MCF 10A (cell line): Measurements from ENCODE around the gene SPRR2D. TPM values are rescaled to one million over a fixed set of nuclear protein-coding genes. Genes with fewer than 3 reads are reported as not detected.

Source experiments
- BruUV-seq: library from RNA; stranded (reverse); fragments of 400-500 nt; replicated peaks from 2 replicates; lab custom pipeline; 2021; lab: Mats Ljungman, UMichigan
- CTCF ChIA-PET: fragments of 300-600 bp; sonication (Branson Sonifier 250); formaldehyde crosslinking; extraction: SDS; loops from one replicate; lab custom pipeline; 2021; ENCODE audit warnings: antibody characterized with exemption, inconsistent platforms; lab: Yijun Ruan, JAX
- POLR2A ChIA-PET: fragments of 300-600, 350-650 bp; sonication (Branson Sonifier 250); formaldehyde crosslinking; extraction: SDS; loops from one replicate; lab custom pipeline; 2020; ENCODE audit warnings: antibody characterized with exemption, inconsistent platforms; lab: Yijun Ruan, JAX
- DNase-seq: peaks from one replicate; pipeline ENCODE4 v3.0.0-alpha.2; 2018; ENCODE audit not compliant: unreplicated experiment
- H3K27ac Mint-ChIP-seq: one replicate; pipeline ENCODE4 v1.8.0; 2022; ENCODE audit warnings: mild to moderate bottlenecking, low read depth, mixed read lengths; ENCODE audit not compliant: unreplicated experiment
- H3K27me3 Mint-ChIP-seq: one replicate; pipeline ENCODE4 v1.8.0; 2022; ENCODE audit warnings: mixed read lengths; ENCODE audit not compliant: insufficient read depth, unreplicated experiment
- H3K36me3 Mint-ChIP-seq: one replicate; pipeline ENCODE4 v1.8.0; 2022; ENCODE audit warnings: mild to moderate bottlenecking, moderate library complexity, mixed read lengths; ENCODE audit not compliant: insufficient read depth, unreplicated experiment
- H3K4me1 Mint-ChIP-seq: one replicate; pipeline ENCODE4 v1.8.0; 2022; ENCODE audit warnings: mixed read lengths; ENCODE audit not compliant: insufficient read depth, unreplicated experiment
- H3K4me3 Mint-ChIP-seq: one replicate; pipeline ENCODE4 v1.8.0; 2022; ENCODE audit warnings: mild to moderate bottlenecking, moderate library complexity, mixed read lengths; ENCODE audit not compliant: unreplicated experiment
- H3K9me3 Mint-ChIP-seq: one replicate; pipeline ENCODE4 v1.8.0; 2022; ENCODE audit warnings: mixed read lengths; ENCODE audit not compliant: unreplicated experiment
- intact Hi-C: fragments of 100-400 bp; cut with micrococcal nuclease; formaldehyde crosslinking; loops from 2 replicates; pipeline ENCODE4 v1.14.1; 2022
- total RNA-seq: library from RNA; stranded (reverse); gene quantifications from 2 replicates; pipeline ENCODE4 v1.2.3, GENCODE V29; 2022
- TF ChIP-seq, protein P1 (sequence below): fragments of 200-600 bp; IDR thresholded peaks from one replicate; pipeline ENCODE4 v1.8.0; 2022; ENCODE audit warnings: antibody characterized with exemption, mild to moderate bottlenecking; ENCODE audit not compliant: unreplicated experiment

Gene SPRR2D
- total RNA-seq, 1 experiment from 2014 or later: 430 TPM

GRCh38 chr1:152996633-152997400 lies 44.1 kb downstream of the SPRR2D start:
- Mint-ChIP-seq H3K9me3 (peaks cover 8% of the 10 kb centered on the region), H3K27ac (no peak overlapping the region), H3K4me1 (peaks cover 16% of the 10 kb centered on the region), H3K4me3 (no peak overlapping the region), H3K36me3 (no peaks in the 10 kb centered on the region), H3K27me3 (no peaks in the 10 kb centered on the region)
- ChIA-PET CTCF (interaction anchor here (0.7 to 1.5 kb wide), 2 partner anchors 125 to 183 kb away, joined by 4 read pairs; no protein-coding TSS in a partner anchor), POLR2A (interaction anchor here (1.0 to 1.6 kb wide), 2 partner anchors 13 to 64 kb away, joined by 3 to 4 read pairs; no protein-coding TSS in a partner anchor)
- no TSS peak for BruUV-seq
- intact Hi-C loops: no loop called here
- DNase-seq: no peak
- TF ChIP-seq, protein P1, sequence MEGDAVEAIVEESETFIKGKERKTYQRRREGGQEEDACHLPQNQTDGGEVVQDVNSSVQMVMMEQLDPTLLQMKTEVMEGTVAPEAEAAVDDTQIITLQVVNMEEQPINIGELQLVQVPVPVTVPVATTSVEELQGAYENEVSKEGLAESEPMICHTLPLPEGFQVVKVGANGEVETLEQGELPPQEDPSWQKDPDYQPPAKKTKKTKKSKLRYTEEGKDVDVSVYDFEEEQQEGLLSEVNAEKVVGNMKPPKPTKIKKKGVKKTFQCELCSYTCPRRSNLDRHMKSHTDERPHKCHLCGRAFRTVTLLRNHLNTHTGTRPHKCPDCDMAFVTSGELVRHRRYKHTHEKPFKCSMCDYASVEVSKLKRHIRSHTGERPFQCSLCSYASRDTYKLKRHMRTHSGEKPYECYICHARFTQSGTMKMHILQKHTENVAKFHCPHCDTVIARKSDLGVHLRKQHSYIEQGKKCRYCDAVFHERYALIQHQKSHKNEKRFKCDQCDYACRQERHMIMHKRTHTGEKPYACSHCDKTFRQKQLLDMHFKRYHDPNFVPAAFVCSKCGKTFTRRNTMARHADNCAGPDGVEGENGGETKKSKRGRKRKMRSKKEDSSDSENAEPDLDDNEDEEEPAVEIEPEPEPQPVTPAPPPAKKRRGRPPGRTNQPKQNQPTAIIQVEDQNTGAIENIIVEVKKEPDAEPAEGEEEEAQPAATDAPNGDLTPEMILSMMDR: no peak

DNA sequence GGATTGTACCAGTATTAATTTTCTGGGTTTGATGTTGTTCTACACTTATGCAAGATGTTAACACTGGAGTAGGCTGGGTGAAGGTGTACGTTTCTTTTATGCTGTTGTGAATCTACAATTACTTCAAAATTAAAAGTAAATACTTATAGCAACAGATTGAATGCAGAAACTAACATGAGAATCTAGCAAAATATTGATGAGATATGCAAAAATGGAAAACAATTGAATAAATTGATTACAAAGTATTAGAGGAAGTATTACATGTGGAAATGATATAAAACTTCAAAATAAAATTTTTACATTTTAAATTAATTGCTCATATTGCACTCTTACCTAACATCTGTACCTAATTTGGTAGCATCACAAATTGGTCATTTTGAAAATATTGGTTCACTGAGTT lies 45.1 kb downstream of the SPRR2D start:
- BruUV-seq: no TSS peak
- H3K27ac Mint-ChIP-seq: no peak overlapping the region
- TF ChIP-seq, protein P1: no peak
- ChIA-PET POLR2A (interaction anchor here (1.0 kb wide), 1 partner anchor 63 kb away, joined by 3 read pairs; no protein-coding TSS in a partner anchor), CTCF (interaction anchor here (1.5 kb wide), 1 partner anchor 124 kb away, joined by 4 read pairs; no protein-coding TSS in a partner anchor)
- DNase-seq: no peak
- H3K27me3 Mint-ChIP-seq: no peaks in the 10 kb centered on the region
- intact Hi-C loops: no loop called here
- peaks cover 8% of the 10 kb centered on the region for H3K9me3 Mint-ChIP-seq
- H3K4me1 Mint-ChIP-seq: peaks cover 16% of the 10 kb centered on the region
- H3K36me3 Mint-ChIP-seq: no peaks in the 10 kb centered on the region
- no peak overlapping the region for H3K4me3 Mint-ChIP-seq

- POLR2A ChIA-PET: no interaction called here
- Mint-ChIP-seq H3K4me3 (no peak overlapping the region), H3K36me3 (no peaks in the 10 kb centered on the region), H3K4me1 (no peaks in the 10 kb centered on the region), H3K27ac (no peak overlapping the region), H3K27me3 (no peaks in the 10 kb centered on the region), H3K9me3 (peaks cover 8% of the 10 kb centered on the region)
- CTCF ChIA-PET: no interaction called here
- no TSS peak for BruUV-seq
- TF ChIP-seq, protein P1: no peak
- no peak for DNase-seq
- intact Hi-C loops: no loop called here
Measured at GRCh38 chr1:152993186-152993585, 47.7 kb downstream of the SPRR2D start.

Other genes with a start within 250 kb of the SPRR2D start
- not detected in 2 replicates for gene LCE1D, start 244.4 kb downstream of the SPRR2D start, total RNA-seq
- 1.4 and 1.9 TPM in 2 replicates for gene LCE1C, start 234.5 kb downstream of the SPRR2D start, total RNA-seq
- gene LCE1B, start 229.1 kb downstream of the SPRR2D start, total RNA-seq: 1.3 and 2.0 TPM in 2 replicates
- gene LCE1A, start 213.6 kb downstream of the SPRR2D start, total RNA-seq: not detected in 2 replicates
- gene LCE6A, start 198.3 kb downstream of the SPRR2D start, total RNA-seq: not detected in 2 replicates
- not detected in 2 replicates for gene LCE7A, start 181.1 kb downstream of the SPRR2D start, total RNA-seq
- not detected in 2 replicates for gene SMCP, start 162.8 kb downstream of the SPRR2D start, total RNA-seq
- gene IVL, start 132.6 kb downstream of the SPRR2D start, total RNA-seq: 0.33 and 0.56 TPM in 2 replicates
- gene SPRR5, start 93.9 kb downstream of the SPRR2D start, total RNA-seq: not detected in 2 replicates
- not detected in 2 replicates for gene SPRR4, start 70.5 kb downstream of the SPRR2D start, total RNA-seq
- not detected in 2 replicates for gene SPRR1A, start 57.0 kb downstream of the SPRR2D start, total RNA-seq
- not detected in 2 replicates for gene SPRR3, start 39.4 kb downstream of the SPRR2D start, total RNA-seq
- 3.5 and 4.0 TPM in 2 replicates for gene SPRR1B, start 9.9 kb downstream of the SPRR2D start, total RNA-seq
- gene SPRR2A, start 16.4 kb upstream of the SPRR2D start, total RNA-seq: 7.0 and 15.0 TPM in 2 replicates
- not detected in 2 replicates for gene SPRR2B, start 30.5 kb upstream of the SPRR2D start, total RNA-seq
- gene SPRR2E, start 53.4 kb upstream of the SPRR2D start, total RNA-seq: not detected in 2 replicates
- gene SPRR2F, start 72.4 kb upstream of the SPRR2D start, total RNA-seq: not detected in 2 replicates
- not detected in 2 replicates for gene SPRR2G, start 109.8 kb upstream of the SPRR2D start, total RNA-seq
- gene LELP1, start 162.3 kb upstream of the SPRR2D start, total RNA-seq: not detected in 2 replicates
- gene PRR9, start 176.5 kb upstream of the SPRR2D start, total RNA-seq: not detected in 2 replicates
- gene LORICRIN, start 218.6 kb upstream of the SPRR2D start, total RNA-seq: not detected in 2 replicates